ENCODE results near the gene SLC6A19.

SLC6A19 gene

DNA sequence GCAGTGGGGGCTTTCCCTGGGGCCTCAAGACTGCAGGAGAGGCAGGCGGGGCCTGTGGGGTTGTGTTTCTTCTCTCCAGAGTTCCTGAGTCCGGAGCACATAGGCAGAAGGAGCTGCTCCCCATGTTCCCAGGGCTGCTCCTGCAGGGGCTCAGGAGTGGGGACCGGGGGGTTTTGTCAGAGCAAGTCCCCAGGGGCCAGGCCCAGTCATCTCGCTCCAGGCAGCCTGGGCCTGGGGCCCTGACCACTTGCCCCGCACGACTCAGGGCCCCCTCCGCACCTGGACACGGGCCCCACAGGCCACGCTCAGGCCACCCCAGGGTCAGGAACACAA lies 22.0 kb upstream of the SLC6A19 start:
- no peak for DNase-seq (ENCODE audit: low read depth in 1 of 2, low spot score in 1 of 2)

DNA sequence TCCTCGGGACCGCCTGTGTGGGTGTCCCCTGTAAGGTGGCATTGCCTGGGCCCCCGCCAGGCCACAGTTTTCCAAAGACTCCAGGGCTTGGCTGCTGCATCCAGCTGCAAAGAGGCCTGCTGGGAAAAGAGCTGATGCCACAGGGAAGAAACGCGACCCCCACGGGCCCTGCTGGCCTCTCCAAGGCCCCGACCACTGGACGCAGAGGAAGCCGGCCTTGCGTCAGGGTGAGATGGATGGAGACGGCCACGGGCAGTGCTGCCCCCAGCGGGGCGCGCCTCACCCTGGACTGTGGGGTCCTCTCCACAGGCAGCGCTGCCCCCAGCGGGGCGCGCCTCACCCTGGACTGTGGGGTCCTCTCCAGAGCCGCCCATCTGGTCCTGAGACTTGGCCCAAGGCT lies 21.3 kb upstream of the SLC6A19 start:
- DNase-seq (ENCODE audit: low read depth in 1 of 2, low spot score in 1 of 2) = no peak

- no peak for DNase-seq (ENCODE audit: low read depth in 1 of 2, low spot score in 1 of 2)
Measured at GRCh38 chr5:1180841-1181271, 20.5 kb upstream of the SLC6A19 start.

DNA sequence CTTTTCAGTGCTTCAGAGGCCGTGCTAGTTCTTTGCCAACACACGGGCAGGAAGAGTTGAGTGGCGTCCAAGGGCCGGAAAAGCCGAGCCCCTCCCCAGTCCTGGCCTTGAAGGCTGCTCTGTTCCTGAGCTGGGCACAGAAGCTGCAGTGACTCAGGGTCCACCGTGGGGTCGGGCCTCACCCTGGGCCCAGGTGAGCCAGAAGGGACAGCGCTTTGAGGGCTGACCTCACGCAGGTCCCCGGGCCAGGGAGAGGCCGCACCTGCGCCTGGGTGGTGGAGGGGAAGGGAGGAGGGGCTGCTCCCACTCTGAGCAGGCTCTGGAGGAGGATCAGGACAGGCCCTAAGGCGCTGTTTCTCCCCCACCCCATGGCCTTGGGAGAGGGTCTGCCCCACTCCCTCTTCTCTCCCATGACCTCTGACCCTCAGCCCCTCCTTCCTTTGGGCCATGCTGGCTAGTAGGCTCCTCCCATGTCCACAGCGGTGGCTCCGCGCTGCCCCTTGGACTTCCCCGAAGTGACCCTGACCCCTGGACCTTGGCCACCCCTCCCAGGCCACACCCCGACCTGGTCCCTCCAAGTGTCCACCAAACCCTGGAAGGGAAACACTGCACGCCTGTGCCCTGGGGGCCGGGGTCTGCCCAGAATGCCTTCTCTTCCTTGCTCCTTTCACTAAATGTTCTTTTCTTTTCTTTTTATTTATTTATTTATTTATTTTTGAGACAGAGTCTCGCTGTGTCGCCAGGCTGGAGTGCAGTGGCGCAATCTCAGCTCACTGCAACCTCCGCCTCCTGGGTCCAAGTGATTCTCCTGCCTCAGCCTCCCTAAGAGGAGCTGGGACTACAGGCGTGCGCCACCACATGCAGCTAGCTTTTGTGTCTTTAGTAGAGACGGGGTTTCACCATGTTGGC lies 19.7 kb upstream of the SLC6A19 start:
- no peak for DNase-seq (ENCODE audit: low read depth in 1 of 2, low spot score in 1 of 2)

GRCh38 chr5:1182360-1182632 lies 19.1 kb upstream of the SLC6A19 start:
- no peak for DNase-seq (ENCODE audit: low read depth in 1 of 2, low spot score in 1 of 2)

DNA sequence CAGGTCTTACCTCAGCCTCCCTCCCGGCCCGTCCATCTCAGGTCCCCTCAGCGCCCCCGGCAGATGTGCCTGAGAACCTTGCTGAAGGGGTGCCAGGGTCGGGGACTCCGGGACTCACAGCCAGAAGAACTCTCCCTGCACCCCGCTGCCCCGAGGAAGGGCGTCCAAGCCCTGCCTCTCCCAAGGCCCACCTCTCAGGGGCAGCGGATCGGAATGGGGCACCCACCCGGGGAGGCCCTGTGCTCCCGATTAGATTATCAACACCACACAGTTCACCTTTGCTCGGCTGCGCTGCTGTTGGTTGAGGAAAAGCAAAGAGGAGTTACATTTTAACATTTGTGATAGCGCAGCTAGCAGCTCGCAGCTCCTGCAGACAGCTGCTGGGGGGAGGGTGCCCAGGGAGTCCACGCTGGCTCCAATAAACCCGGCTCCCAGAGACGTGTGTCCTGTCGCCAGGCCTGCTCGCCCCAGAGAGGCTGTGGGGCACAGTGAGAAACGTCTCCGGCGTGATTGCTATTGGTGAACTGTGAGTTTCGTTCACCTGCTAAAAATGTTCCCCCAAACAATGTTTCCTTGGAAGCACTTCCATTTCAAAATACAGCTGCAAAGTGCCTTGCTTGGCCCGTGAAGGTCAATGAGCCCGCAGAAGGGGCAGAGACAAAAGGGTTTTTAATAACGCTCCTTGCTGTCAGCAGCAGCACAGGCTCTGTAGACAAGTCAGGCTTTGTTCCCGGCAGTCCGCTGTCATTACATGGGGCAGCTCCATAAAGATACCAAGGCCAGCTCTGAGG lies 18.6 kb upstream of the SLC6A19 start:
- no peak for DNase-seq (ENCODE audit: low read depth in 1 of 2, low spot score in 1 of 2)

DNA sequence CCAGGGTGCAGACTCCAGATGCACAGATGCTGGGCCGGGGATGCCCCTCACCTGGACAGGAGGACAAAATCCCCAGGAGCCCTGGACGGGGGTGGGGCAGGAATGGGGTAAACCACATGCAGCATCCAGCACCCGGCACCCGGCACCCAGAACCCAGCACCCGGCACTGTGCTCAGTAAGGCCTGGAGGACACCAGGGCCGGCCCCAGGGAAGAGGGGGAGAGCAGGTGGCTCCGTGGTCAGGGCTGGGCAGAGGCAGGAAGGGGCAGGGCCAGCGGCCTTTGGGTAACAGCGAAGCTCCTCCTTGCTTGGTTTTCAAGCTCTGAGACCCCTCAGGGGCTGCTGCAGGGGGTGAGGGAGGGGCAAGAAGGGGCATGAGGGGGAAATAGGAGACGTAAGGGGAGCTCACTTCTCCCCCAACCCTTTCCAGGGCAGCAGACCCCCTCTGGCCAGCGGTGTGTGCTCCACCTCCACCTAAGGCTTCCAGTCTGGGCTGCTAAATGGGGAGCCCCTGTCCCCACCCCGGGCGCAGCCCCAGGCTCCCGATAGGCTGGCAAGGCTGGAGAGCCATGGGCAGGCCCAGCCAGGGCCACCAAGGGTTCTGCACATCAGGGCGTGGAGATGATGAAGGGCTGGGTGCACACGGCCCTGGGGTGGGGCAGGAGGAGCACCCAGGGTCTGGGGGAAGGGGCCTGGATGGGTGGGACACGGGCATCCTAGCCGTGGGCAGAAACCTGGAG lies 17.8 kb upstream of the SLC6A19 start:
- DNase-seq (ENCODE audit: low read depth in 1 of 2, low spot score in 1 of 2) = no peak

GRCh38 chr5:1184163-1184470 lies 17.3 kb upstream of the SLC6A19 start:
- no peak for DNase-seq (ENCODE audit: low read depth in 1 of 2, low spot score in 1 of 2)

- DNase-seq (ENCODE audit: low read depth in 1 of 2, low spot score in 1 of 2) = no peak
Measured at GRCh38 chr5:1184481-1184880, 16.9 kb upstream of the SLC6A19 start.

DNA sequence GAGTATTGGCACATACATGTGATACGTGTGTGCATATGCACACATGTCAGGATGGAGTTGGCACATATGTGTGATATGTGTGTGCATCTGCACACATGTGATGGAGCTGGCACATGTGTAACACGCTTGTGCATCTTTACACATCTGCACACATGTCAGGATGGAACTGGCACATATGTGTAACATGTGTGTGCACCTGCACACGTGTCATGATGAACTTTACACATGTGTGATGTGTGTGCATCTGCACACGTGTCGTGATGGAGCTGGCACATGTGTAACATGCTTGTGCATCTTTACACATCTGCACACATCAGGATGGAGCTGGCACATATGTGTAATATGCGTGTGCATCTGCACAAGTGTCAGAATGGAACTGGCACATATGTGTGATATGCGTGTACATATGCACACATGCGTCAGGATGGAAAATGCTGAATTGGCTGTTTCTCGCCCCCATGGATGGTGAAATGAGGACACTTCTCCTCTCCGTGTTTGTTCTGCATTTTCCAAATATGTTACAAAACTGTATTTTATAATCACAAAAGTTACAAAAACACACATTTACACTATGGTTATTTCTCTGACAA lies 16.3 kb upstream of the SLC6A19 start:
- DNase-seq (ENCODE audit: low read depth in 1 of 2, low spot score in 1 of 2) = no peak

GRCh38 chr5:1185629-1186350 lies 15.6 kb upstream of the SLC6A19 start:
- DNase-seq (ENCODE audit: low read depth in 1 of 2, low spot score in 1 of 2) = no peak

DNA sequence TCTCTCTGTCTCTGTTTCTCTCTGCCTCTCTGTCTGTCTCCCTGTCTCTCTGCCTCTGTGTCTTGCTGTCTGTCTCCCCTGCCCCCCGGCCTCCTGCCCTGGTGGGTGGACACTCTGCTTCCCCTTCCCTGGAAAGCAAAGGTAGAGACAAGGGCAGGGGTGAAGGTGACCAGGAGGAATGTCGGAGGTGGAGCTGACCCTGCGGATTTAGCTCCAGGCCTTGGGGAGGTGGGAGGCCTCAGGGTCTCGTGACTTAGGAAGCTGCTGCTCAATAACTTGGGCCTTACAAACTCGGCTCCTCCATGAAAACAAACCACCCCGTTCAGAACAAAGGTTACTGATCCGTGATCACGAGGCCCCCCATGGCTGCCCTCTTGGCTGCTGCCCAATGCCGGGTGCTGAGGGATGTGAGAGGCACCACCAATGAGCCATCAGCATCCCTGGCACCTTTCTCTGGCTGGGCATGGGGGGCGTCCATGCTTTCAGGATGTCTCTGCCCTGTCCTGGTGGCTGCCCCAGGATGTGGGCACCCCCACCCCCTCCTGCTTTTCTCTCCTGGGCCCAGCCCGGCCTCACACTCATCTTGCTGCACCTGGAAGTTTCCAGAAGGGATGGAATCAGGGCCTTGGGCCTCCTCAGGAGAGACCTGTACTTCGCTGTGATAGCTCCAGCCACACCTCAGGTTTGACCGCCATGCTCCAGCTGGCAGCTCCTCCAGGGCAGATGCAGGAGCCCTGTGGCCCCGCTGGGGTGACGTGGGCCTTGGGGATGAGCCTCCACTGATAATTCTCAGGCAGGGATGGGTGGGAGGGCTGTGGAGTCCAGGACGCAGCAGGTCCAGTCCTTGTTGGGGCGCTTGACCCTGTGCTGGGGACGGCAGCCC lies 14.8 kb upstream of the SLC6A19 start:
- no peak for DNase-seq (ENCODE audit: low read depth in 1 of 2, low spot score in 1 of 2)

GRCh38 chr5:1187234-1187949 lies 14.0 kb upstream of the SLC6A19 start:
- no peak for DNase-seq (ENCODE audit: low read depth in 1 of 2, low spot score in 1 of 2)

DNA sequence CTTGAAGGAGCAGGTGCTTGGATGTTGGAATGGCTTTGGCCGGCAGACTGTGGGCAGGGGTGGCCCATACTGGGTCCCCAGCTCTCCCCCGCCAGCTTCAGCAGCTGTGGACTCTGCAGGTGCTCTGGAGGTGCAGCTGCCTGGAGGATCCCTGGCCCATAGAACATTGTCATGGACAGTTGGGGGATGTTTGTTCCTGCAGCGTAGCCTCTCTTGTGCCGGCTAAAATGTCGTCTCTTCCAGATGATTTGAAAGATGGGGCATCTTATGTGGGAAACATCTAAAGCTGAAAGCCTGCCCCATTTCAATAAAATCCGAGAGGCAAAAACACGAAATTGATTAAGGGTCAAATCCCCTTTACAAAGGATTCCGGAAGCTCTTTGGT lies 13.5 kb upstream of the SLC6A19 start:
- no peak for DNase-seq (ENCODE audit: low read depth in 1 of 2, low spot score in 1 of 2)

GRCh38 chr5:1188464-1188863 lies 12.9 kb upstream of the SLC6A19 start:
- DNase-seq (ENCODE audit: low read depth in 1 of 2, low spot score in 1 of 2) = no peak

DNA sequence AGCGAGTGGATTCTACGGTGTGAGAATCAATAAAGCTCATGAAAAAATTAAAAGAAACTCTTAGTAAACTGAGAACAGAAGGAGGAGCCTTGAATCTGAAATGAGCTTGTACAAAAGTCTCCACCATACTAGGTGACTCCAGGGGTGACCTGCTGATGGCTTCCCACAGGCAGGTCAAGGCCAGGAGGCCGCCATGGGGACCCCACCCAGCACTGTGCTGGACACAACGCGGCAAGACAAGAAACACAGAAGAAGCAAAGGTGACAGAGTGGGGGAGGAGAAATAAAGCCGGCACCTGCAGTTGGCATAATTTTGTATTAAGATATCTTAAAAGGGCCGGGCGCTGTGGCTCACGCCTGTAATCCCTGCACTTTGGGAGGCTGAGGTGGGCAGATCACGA lies 12.1 kb upstream of the SLC6A19 start:
- DNase-seq (ENCODE audit: low read depth in 1 of 2, low spot score in 1 of 2) = no peak

- no peak for DNase-seq (ENCODE audit: low read depth in 1 of 2, low spot score in 1 of 2)
Measured at GRCh38 chr5:1190278-1190677, 11.1 kb upstream of the SLC6A19 start.

DNA sequence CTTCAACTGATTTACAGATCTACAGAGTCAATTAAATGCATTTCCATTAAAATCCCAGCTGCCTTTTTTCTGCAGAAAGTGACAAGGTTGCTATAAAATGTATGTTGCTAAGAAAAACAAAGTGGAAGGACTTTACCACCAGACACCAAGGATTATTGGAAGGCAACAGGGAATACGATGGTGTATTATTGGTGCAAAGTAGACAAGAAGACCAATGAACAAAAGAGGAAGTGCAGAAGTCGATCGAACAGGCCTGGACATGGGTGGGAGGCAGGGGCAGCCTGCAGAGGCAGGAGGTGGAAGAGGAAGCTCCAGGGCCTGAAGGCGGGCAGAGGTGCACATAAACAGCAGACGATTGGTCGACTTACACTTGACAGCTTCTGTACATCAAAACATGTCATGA lies 10.6 kb upstream of the SLC6A19 start:
- no peak for DNase-seq (ENCODE audit: low read depth in 1 of 2, low spot score in 1 of 2)

GRCh38 chr5:1192971-1193590 lies 8.3 kb upstream of the SLC6A19 start:
- no peak for DNase-seq (ENCODE audit: low read depth in 1 of 2, low spot score in 1 of 2)
